HepG2 (cell line): ENCODE measurements around the gene BTG2. TPM values are rescaled to one million over a fixed set of nuclear protein-coding genes. Genes with fewer than 3 reads are reported as not detected.

Experiments used
- ATAC-seq: fragments of 200-7000 bp; cut with Tn5 transposase; 3 replicates; pipeline ENCODE4 v1.9.1; 2020; ENCODE audit warnings: mild to moderate bottlenecking, moderate library complexity
- BruUV-seq: library from RNA; stranded (reverse); fragments of 400-500 nt; replicated peaks from 2 replicates; lab custom pipeline; 2021; lab: Mats Ljungman, UMichigan
- CTCF ChIA-PET: fragments of 300-600 bp; formaldehyde crosslinking; extraction: SDS; loops from one replicate; lab custom pipeline; 2021; ENCODE audit warnings: low total read pairs, inconsistent platforms, low intra/inter-chr PET ratio; lab: Yijun Ruan, JAX
- POLR2A ChIA-PET: fragments of 350-600 bp; sonication (Branson Sonifier 250); formaldehyde crosslinking; loops from one replicate; lab custom pipeline; 2020; ENCODE audit warnings: antibody characterized with exemption, inconsistent platforms; lab: Yijun Ruan, JAX
- DNase-seq: peaks from one replicate; pipeline ENCODE4 v3.0.0-alpha.2; 2015; ENCODE audit warnings: low spot score
- FAIRE-seq: peaks from 3 replicates; lab custom pipeline; 2011; peaks lifted over from hg19 to GRCh38; lab: Jason Lieb, UNC
- H2AFZ ChIP-seq: one replicate; pipeline ENCODE4 v1.6.1; 2011; ENCODE audit warnings: low read length, inconsistent platforms
- H3K27ac ChIP-seq: fragments of 300-600 bp; 3 replicates; pipeline ENCODE4 v1.8.0; 2011; ENCODE audit warnings: mixed run types, mild to moderate bottlenecking, mixed read lengths, low read length, inconsistent platforms; ENCODE audit not compliant: insufficient read depth; ENCODE audit errors: extremely low read length
- H3K27me3 ChIP-seq, 2 experiments: fragments of 200-600 bp in 1 of 2; 2 replicates in 1 of 2; 3 replicates in 1 of 2; pipeline versions ENCODE4 v1.6.0 to v1.8.0; 2011; ENCODE audit warnings: low read length in 2 of 2, mild to moderate bottlenecking in 2 of 2, moderate library complexity in 2 of 2, inconsistent platforms in 1 of 2; ENCODE audit not compliant: insufficient read depth in 2 of 2, control insufficient read depth in 1 of 2
- H3K36me3 ChIP-seq, 2 experiments: fragments of 200-600 bp in 1 of 2; replicated peaks in 1 of 2; 2 replicates in 1 of 2; 3 replicates in 1 of 2; pipeline versions ENCODE4 v1.5.1 to v1.8.0; 2011; ENCODE audit warnings: low read length in 2 of 2, inconsistent platforms in 1 of 2; ENCODE audit not compliant: insufficient read depth in 2 of 2, control insufficient read depth in 1 of 2
- H3K4me1 ChIP-seq: 2 replicates; pipeline ENCODE4 v1.5.1; 2012; ENCODE audit warnings: low read length, inconsistent platforms; ENCODE audit not compliant: insufficient read depth
- H3K4me2 ChIP-seq: 2 replicates; pipeline ENCODE4 v1.6.0; 2011; ENCODE audit warnings: low read depth, low read length, inconsistent platforms
- H3K4me3 ChIP-seq, 3 experiments: fragments of 200-600 bp in 1 of 3; sonication (generic), shearing (Covaris generic) in 1 of 3; replicated peaks in 1 of 3; 2 replicates each; pipeline ENCODE4 v1.5.1; 2011 to 2016; ENCODE audit warnings: low read length in 3 of 3, inconsistent platforms in 2 of 3, low read depth in 2 of 3, mild to moderate bottlenecking in 2 of 3, control low read depth in 1 of 3, mixed read lengths in 1 of 3; ENCODE audit not compliant: insufficient read depth in 1 of 3
- H3K79me2 ChIP-seq: one replicate; pipeline ENCODE4 v1.6.1; 2011; ENCODE audit warnings: low read length, inconsistent platforms; ENCODE audit not compliant: insufficient read depth
- H3K9ac ChIP-seq: 2 replicates; pipeline ENCODE4 v1.6.0; 2011; ENCODE audit warnings: mild to moderate bottlenecking, low read depth, low read length, inconsistent platforms; ENCODE audit not compliant: insufficient read depth
- H3K9me3 ChIP-seq: 2 replicates; pipeline ENCODE4 v1.5.1; 2012; ENCODE audit warnings: mild to moderate bottlenecking, low read length
- H4K20me1 ChIP-seq: 2 replicates; pipeline ENCODE4 v1.6.0; 2011; ENCODE audit warnings: inconsistent platforms, mild to moderate bottlenecking, low read length, moderate library complexity; ENCODE audit not compliant: insufficient read depth
- CCDC6 ChIP-seq: sonication (generic); formaldehyde crosslinking; IDR thresholded peaks from 2 replicates; pipeline ENCODE4 v1.8.1; 2022; ENCODE audit warnings: mild to moderate bottlenecking, missing genetic modification reagents, moderate library complexity
- CSRNP2 ChIP-seq: sonication (generic); formaldehyde crosslinking; conservative IDR thresholded peaks from 2 replicates; pipeline ENCODE4 v1.8.0; 2022; ENCODE audit warnings: low read depth, missing genetic modification reagents
- EEA1 ChIP-seq: sonication (generic); formaldehyde crosslinking; IDR thresholded peaks from 2 replicates; pipeline ENCODE4 v1.5.1; 2020; ENCODE audit warnings: mild to moderate bottlenecking, missing genetic modification reagents, borderline replicate concordance
- MAFF ChIP-seq: IDR thresholded peaks from 2 replicates; pipeline ENCODE4 v1.6.1; 2011; ENCODE audit warnings: low read depth, low read length, improper control_type of control experiment
- MAFK ChIP-seq, 2 experiments: IDR thresholded peaks in 1 of 2; conservative IDR thresholded peaks in 1 of 2; 2 replicates each; pipeline ENCODE4 v1.6.1; 2011; ENCODE audit warnings: improper control_type of control experiment in 2 of 2, low read length in 2 of 2
- ZNF577 ChIP-seq: sonication (generic); formaldehyde crosslinking; IDR thresholded peaks from 2 replicates; pipeline ENCODE4 v1.4.0; 2020; ENCODE audit warnings: mild to moderate bottlenecking, low read depth, missing genetic modification reagents, borderline replicate concordance
- WGBS: methylation state at CpG from one replicate; pipeline ENCODE4 v1.1.6; 2017; ENCODE audit warnings: low lambda C conversion rate; 5-methylcytosine and 5-hydroxymethylcytosine counted together
- in situ Hi-C: cut with HindIII; loops from 2 replicates; pipeline ENCODE4 v1.10.0; 2017; ENCODE audit warnings: low pct_unique_long_range_greater_than_20kb; ENCODE audit not compliant: extremely low pct_ligation_motif_present
- intact Hi-C: fragments of 100-400 bp; cut with micrococcal nuclease; formaldehyde crosslinking; loops from one replicate; pipeline ENCODE4 v1.10.0; 2022; ENCODE audit not compliant: unreplicated experiment
- polyA plus RNA-seq, 8 experiments: library from polyadenylated mRNA; depleted of rRNA in 3 of 8; stranded (reverse) in 7 of 8; unstranded in 1 of 8; fragments of >200 nt; fragmentation: Illumina TruSeq in 4 of 8; extraction: Trizol in 4 of 8; gene quantifications; 2 replicates each; pipeline versions ENCODE4 v1.2.1 to v1.2.3, GENCODE V29; 2011 to 2016; ENCODE audit warnings: low read depth in 4 of 8, missing spikeins in 1 of 8, mixed read lengths in 1 of 8; ENCODE audit not compliant: insufficient read depth in 1 of 8
- total RNA-seq, 5 experiments: library from RNA; depleted of rRNA; stranded (reverse); fragments of >200 nt; fragmentation: Illumina TruSeq; extraction: Trizol; gene quantifications; 2 replicates each; pipeline ENCODE4 v1.2.3, GENCODE V29; 2016; ENCODE audit warnings: low read depth in 1 of 5

Gene BTG2
- total and polyA plus RNA-seq, 2 of the 13 experiments (the other 11 are each of a cell fraction or from before 2014, with no cell fraction given) = 13.6 to 18.3 TPM

- TF ChIP-seq CSRNP2 (CRISPR knock-in tag) = no peak
- TF ChIP-seq ZNF577 (CRISPR knock-in tag) = no peak
These were observed 11.3 kb downstream of the BTG2 start (continued) for GRCh38 chr1:203316626-203317093.

- Histone ChIP-seq H3K27ac (no peak overlapping the region), H3K36me3 (no peaks in the 10 kb centered on the region), H4K20me1 (no peaks in the 10 kb centered on the region), H3K4me3 (no peak overlapping the region), H2AFZ (no peak overlapping the region), H3K4me1 (peaks cover 7% of the 10 kb centered on the region; the same call in 1 of the 2 replicates), H3K4me2 (no peak overlapping the region), H3K9me3 (no peaks in the 10 kb centered on the region), H3K79me2 (no peaks in the 10 kb centered on the region), H3K9ac (no peak overlapping the region), H3K27me3 (peaks cover 0 to 6% of the 10 kb centered on the region in 2 experiments; a peak in 2 of 5 replicates)
- CTCF ChIA-PET = no interaction called here
- no peak for TF ChIP-seq EEA1 (CRISPR knock-in tag)
- TF ChIP-seq MAFF = peak; percentile 88
- TF ChIP-seq CCDC6 (CRISPR knock-in tag) = no peak
- peak; percentile 85 to 92 for TF ChIP-seq MAFK (conservative IDR thresholded peaks at IDR 0.05 in 1 of 2, IDR thresholded peaks at IDR 0.05 in 1 of 2; ENCODE audit: low read length in 2 of 2)
- no TSS peak for BruUV-seq
- in situ Hi-C loops = no loop called here
- no peak for DNase-seq
- POLR2A ChIA-PET = interaction anchor here (1.0 kb wide), 1 partner anchor 11 kb away, joined by 3 read pairs; no protein-coding TSS in a partner anchor
- no peak for ATAC-seq
- intact Hi-C loops = no loop called here
- WGBS = 16% methylated on average over 4 of the region's 7 CpGs
- no peak for FAIRE-seq
These were observed 12.3 kb downstream of the BTG2 start for GRCh38 chr1:203317429-203318228.
